Suprapubic skin (tissue), 3 donors: ENCODE results near the gene CEP85L.

ENCODE experiments used
- CTCF ChIP-seq, 2 donors: fragments of 200-600 bp in 1 of 2; fragments of 450-650 bp in 1 of 2; sonication (generic) in 1 of 2; IDR thresholded peaks; one replicate each; pipeline ENCODE4 v1.5.1; 2016 to 2019; ENCODE audit warnings: antibody characterized with exemption in 2 of 2, mild to moderate bottlenecking in 1 of 2, moderate library complexity in 1 of 2
- POLR2A ChIP-seq, 2 donors: fragments of 450-650 bp; IDR thresholded peaks; one replicate each; pipeline ENCODE4 v1.6.1; 2017; ENCODE audit warnings: antibody characterized with exemption in 2 of 2, mild to moderate bottlenecking in 2 of 2, moderate library complexity in 2 of 2

DNA sequence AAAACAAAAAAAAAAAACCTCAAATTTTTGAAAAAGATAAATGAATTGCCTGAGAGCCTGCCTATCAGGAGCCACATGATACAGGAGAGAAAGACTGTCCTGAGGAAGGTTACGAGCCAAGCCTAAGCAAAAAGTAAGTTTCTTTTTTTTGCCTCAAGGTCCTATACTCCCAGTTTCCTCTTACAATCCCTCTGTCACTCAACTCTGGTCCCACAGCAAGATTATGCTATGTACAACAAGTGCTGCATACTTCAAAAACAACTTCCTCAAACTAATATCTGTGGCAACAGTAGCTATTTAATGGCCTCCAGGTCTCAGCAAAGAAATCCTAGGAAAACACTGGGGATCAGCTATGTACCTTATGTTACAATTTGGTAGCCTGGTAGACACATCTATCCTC is 56.5 kb downstream of the CEP85L start:
- TF ChIP-seq CTCF (IDR thresholded peaks at IDR 0.05) (no peak), POLR2A (IDR thresholded peaks at IDR 0.05) (no peak)
